Activated CD4-positive, alpha-beta T cell treated with anti-CD3 and anti-CD28 coated beads, Interleukin-2, amount 50 U/mL, for 48 hours (primary cell): ENCODE results near the gene MAPK8IP1.

Source experiments
- DNase-seq, 2 experiments: peaks; one replicate each; pipeline ENCODE4 v3.0.0-alpha.2; 2020

MAPK8IP1 gene

GRCh38 chr11:45926536-45927331, 41.3 kb downstream of the MAPK8IP1 start:
- DNase-seq = no peak

GRCh38 chr11:45927332-45927683, 41.9 kb downstream of the MAPK8IP1 start:
- DNase-seq = no peak

GRCh38 chr11:45927684-45928413, 42.4 kb downstream of the MAPK8IP1 start:
- DNase-seq = no peak

- no peak for DNase-seq
Measured at GRCh38 chr11:45928535-45929215, 43.2 kb downstream of the MAPK8IP1 start.

- no peak for DNase-seq
Measured at GRCh38 chr11:45929486-45930030, 44.1 kb downstream of the MAPK8IP1 start.

- no peak for DNase-seq
Measured at GRCh38 chr11:45930031-45930794, 44.8 kb downstream of the MAPK8IP1 start.

GRCh38 chr11:45930951-45931570, 45.6 kb downstream of the MAPK8IP1 start:
- DNase-seq = no peak

GRCh38 chr11:45931739-45932138, 46.3 kb downstream of the MAPK8IP1 start:
- DNase-seq = no peak

GRCh38 chr11:45932217-45932616, 46.8 kb downstream of the MAPK8IP1 start:
- DNase-seq = no peak

GRCh38 chr11:45933131-45933831, 47.8 kb downstream of the MAPK8IP1 start:
- no peak for DNase-seq

GRCh38 chr11:45933846-45934579, 48.6 kb downstream of the MAPK8IP1 start:
- no peak for DNase-seq

GRCh38 chr11:45934580-45935318, 49.3 kb downstream of the MAPK8IP1 start:
- no peak for DNase-seq

GRCh38 chr11:45935349-45936064, 50.1 kb downstream of the MAPK8IP1 start:
- no peak for DNase-seq

GRCh38 chr11:45936511-45937054, 51.1 kb downstream of the MAPK8IP1 start:
- no peak for DNase-seq

GRCh38 chr11:45937916-45938315, 52.5 kb downstream of the MAPK8IP1 start:
- DNase-seq = no peak

- DNase-seq = no peak
Measured at GRCh38 chr11:45939836-45940235, 54.4 kb downstream of the MAPK8IP1 start.

GRCh38 chr11:45941285-45941684, 55.8 kb downstream of the MAPK8IP1 start:
- DNase-seq = no peak

- DNase-seq = no peak
Measured at GRCh38 chr11:45942381-45942780, 56.9 kb downstream of the MAPK8IP1 start.

GRCh38 chr11:45945397-45945999, 60.0 kb downstream of the MAPK8IP1 start:
- DNase-seq = no peak
